ENCODE measurements around the gene ENO2. TPM values are rescaled to one million over a fixed set of nuclear protein-coding genes. Genes with fewer than 3 reads are reported as not detected.

ENO2 gene
- total and polyA plus RNA-seq, 3 donors from 2014 or later = 8.8 to 14.3 (median 8.9) TPM

GRCh38 chr12:6947615-6948014, 33.2 kb downstream of the ENO2 start:
- intact Hi-C loops (cut with DNase I; ENCODE audit: low total_unique reads) = loop anchor here (10.0 kb wide), 1 partner anchor 147 kb away; the partner anchor contains the start of gene C1R
- Histone ChIP-seq H3K36me3 (ENCODE audit: low read depth, missing control alignments) (no peaks in the 10 kb centered on the region), H3K9me3 (no peaks in the 10 kb centered on the region), H3K4me3 (no peak overlapping the region), H3K27me3 (no peaks in the 10 kb centered on the region), H3K27ac (no peak overlapping the region), H3K4me1 (peaks cover 27% of the 10 kb centered on the region)
- 87 to 91% methylated on average over 8 of the region's 8 CpGs for WGBS, 2 donors
- DNase-seq = no peak
- no peak for TF ChIP-seq POLR2A (IDR thresholded peaks at IDR 0.05)
- TF ChIP-seq, protein P1, sequence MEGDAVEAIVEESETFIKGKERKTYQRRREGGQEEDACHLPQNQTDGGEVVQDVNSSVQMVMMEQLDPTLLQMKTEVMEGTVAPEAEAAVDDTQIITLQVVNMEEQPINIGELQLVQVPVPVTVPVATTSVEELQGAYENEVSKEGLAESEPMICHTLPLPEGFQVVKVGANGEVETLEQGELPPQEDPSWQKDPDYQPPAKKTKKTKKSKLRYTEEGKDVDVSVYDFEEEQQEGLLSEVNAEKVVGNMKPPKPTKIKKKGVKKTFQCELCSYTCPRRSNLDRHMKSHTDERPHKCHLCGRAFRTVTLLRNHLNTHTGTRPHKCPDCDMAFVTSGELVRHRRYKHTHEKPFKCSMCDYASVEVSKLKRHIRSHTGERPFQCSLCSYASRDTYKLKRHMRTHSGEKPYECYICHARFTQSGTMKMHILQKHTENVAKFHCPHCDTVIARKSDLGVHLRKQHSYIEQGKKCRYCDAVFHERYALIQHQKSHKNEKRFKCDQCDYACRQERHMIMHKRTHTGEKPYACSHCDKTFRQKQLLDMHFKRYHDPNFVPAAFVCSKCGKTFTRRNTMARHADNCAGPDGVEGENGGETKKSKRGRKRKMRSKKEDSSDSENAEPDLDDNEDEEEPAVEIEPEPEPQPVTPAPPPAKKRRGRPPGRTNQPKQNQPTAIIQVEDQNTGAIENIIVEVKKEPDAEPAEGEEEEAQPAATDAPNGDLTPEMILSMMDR (IDR thresholded peaks at IDR 0.05) = no peak

GRCh38 chr12:6948873-6949594, 34.7 kb downstream of the ENO2 start:
- TF ChIP-seq POLR2A (IDR thresholded peaks at IDR 0.05) = no peak
- TF ChIP-seq, protein P1 (IDR thresholded peaks at IDR 0.05) = no peak
- H3K9me3 ChIP-seq = no peaks in the 10 kb centered on the region
- intact Hi-C loops (cut with DNase I; ENCODE audit: low total_unique reads) = loop anchor here (10.0 kb wide), 1 partner anchor 146 kb away; the partner anchor contains the start of gene C1R

DNA sequence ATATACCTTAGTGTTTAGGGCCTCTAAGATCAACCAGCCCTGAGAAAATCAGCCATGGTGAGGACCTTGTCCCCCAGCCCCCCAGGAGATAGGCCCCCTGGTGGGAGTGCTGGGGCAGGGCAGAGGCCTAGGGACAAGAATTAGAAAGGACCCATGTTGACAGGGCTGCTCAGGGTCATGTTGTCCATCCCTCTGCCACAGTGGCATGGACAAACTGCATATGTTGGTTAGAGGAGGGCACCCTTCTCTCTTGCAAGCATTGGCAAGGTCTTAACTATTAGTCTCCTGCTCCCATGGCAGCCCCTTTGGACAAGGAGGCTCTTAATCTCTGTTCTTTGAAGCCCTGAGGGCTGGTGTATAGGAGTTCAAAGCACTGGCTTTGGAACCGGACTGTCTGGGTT, 36.0 kb downstream of the ENO2 start:
- no peak overlapping the region for H3K27ac ChIP-seq
- no peaks in the 10 kb centered on the region for H3K9me3 ChIP-seq
- no peaks in the 10 kb centered on the region for H3K36me3 ChIP-seq (ENCODE audit: low read depth, missing control alignments)
- no peak for DNase-seq
- H3K27me3 ChIP-seq = no peaks in the 10 kb centered on the region
- TF ChIP-seq, protein P1 (IDR thresholded peaks at IDR 0.05) = no peak
- no peak for TF ChIP-seq POLR2A (IDR thresholded peaks at IDR 0.05)
- WGBS, 2 donors = 83 to 100% methylated on average over 1 of the region's 1 CpG
- no peak overlapping the region for H3K4me3 ChIP-seq
- peaks cover 31% of the 10 kb centered on the region for H3K4me1 ChIP-seq
- intact Hi-C loops (cut with DNase I; ENCODE audit: low total_unique reads) = no loop called here

More at GRCh38 chr12:6948873-6949594, 34.7 kb downstream of the ENO2 start:
- no peaks in the 10 kb centered on the region for H3K27me3 ChIP-seq
- 74 to 80% methylated on average over 14 to 15 of the region's 15 CpGs for WGBS, 2 donors
- no peak overlapping the region for H3K4me3 ChIP-seq
- H3K36me3 ChIP-seq (ENCODE audit: low read depth, missing control alignments) = no peaks in the 10 kb centered on the region
- no peak overlapping the region for H3K27ac ChIP-seq
- H3K4me1 ChIP-seq = peaks cover 27% of the 10 kb centered on the region
- no peak for DNase-seq

DNA sequence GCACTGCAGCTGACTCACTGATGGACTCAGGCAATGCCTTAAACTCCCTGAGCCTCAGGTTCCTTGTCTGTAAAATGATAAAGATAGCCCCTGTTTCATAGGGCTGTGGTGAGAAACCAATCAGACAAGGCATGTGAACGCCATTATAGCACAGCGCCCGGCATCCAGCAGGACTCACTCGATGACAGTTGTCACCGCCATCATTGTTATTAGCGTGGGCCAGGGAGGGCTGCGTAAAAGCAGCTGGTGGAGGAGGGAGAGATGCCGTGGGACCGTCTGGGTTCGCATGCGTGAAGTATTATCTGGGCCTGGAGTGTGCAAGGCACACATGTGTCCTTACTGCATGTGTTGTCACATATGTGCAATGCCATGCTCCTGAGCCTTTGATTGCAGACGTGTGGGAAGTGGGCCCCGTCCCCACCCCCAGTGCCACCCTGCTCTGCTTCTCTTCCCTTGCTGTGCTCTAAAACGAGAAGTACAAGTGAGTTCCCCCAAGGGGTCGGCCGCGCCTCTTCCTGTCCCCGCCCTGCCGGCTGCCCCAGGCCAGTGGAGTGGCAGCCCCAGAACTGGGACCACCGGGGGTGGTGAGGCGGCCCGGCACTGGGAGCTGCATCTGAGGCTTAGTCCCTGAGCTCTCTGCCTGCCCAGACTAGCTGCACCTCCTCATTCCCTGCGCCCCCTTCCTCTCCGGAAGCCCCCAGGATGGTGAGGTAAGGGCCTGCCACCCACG, 36.6 kb downstream of the ENO2 start, which contains the start of gene PTPN6:
PTPN6 (plus strand) TSS at position 546 of the 730 bp plus-strand sequence; CDS start at position 703, 157 bp downstream.
- TF ChIP-seq, protein P1 (IDR thresholded peaks at IDR 0.05) = no peak
- TF ChIP-seq POLR2A (IDR thresholded peaks at IDR 0.05) = no peak
- 79 to 96% methylated on average over 15 to 25 of the region's 25 CpGs for WGBS, 2 donors
- no peak within 1 kb of the TSS for H3K27ac ChIP-seq
- no peaks in the 10 kb centered on the region for H3K36me3 ChIP-seq (ENCODE audit: low read depth, missing control alignments)
- H3K4me1 ChIP-seq = peaks cover 25% of the 10 kb centered on the region
- no peaks in the 10 kb centered on the region for H3K27me3 ChIP-seq
- peak within 1 kb of the TSS in 1 of 2 donors; percentile 13 for H3K4me3 ChIP-seq
- intact Hi-C loops (cut with DNase I; ENCODE audit: low total_unique reads) = no loop called here
- no peaks in the 10 kb centered on the region for H3K9me3 ChIP-seq
- no peak for DNase-seq
